K562 (cell line): ENCODE measurements around the gene CCND3. TPM values are rescaled to one million over a fixed set of nuclear protein-coding genes. Genes with fewer than 3 reads are reported as not detected.

Experiments used
- ESRRB ChIP-seq: fragments of 250-450 bp; sonication (Bioruptor Pico); IDR thresholded peaks from 2 replicates; pipeline ENCODE4 v1.5.0; 2020; ENCODE audit warnings: mild to moderate bottlenecking, moderate library complexity, borderline replicate concordance
- HDAC2 ChIP-seq: fragments of 450-650 bp; IDR thresholded peaks from 2 replicates; pipeline ENCODE4 v1.6.1; 2016; ENCODE audit warnings: mild to moderate bottlenecking
- HEY1 ChIP-seq: fragments of 250-450 bp; sonication (Bioruptor Pico); IDR thresholded peaks from 2 replicates; pipeline ENCODE4 v1.5.0; 2020; ENCODE audit warnings: mild to moderate bottlenecking, moderate library complexity, borderline replicate concordance
- MCM5 ChIP-seq: fragments of 450-650 bp; IDR thresholded peaks from 2 replicates; pipeline ENCODE4 v1.6.1; 2016; ENCODE audit warnings: low read depth
- NCOR1 ChIP-seq: fragments of 450-650 bp; IDR thresholded peaks from 2 replicates; pipeline ENCODE4 v1.6.1; 2016; ENCODE audit warnings: mild to moderate bottlenecking, moderate library complexity
- NEUROD1 ChIP-seq: fragments of 150-350 bp; IDR thresholded peaks from 2 replicates; pipeline ENCODE4 v1.6.1; 2014; ENCODE audit warnings: borderline replicate concordance, low read length, low read depth; ENCODE audit not compliant: partially characterized antibody
- RBM25 ChIP-seq: fragments of 200-400 bp; formaldehyde crosslinking; IDR thresholded peaks from 2 replicates; pipeline ENCODE4 v1.6.1; 2018; ENCODE audit warnings: low read length, low read depth, moderate library complexity; ENCODE audit not compliant: severe bottlenecking
- SMARCC2 ChIP-seq: fragments of 450-650 bp; IDR thresholded peaks from 2 replicates; pipeline ENCODE4 v1.6.1; 2017; ENCODE audit warnings: antibody characterized with exemption, moderate library complexity, mild to moderate bottlenecking, low read depth
- SMARCE1 ChIP-seq: fragments of 450-650 bp; IDR thresholded peaks from 2 replicates; pipeline ENCODE4 v1.7.1; 2016; ENCODE audit warnings: mild to moderate bottlenecking
- TCF7L2 ChIP-seq: fragments of 150-350 bp; IDR thresholded peaks from 2 replicates; pipeline ENCODE4 v1.6.1; 2016; ENCODE audit warnings: low read depth, mild to moderate bottlenecking, low read length, moderate library complexity
- TSC22D4 ChIP-seq: fragments of 450-650 bp; IDR thresholded peaks from 2 replicates; pipeline ENCODE4 v1.6.1; 2016; ENCODE audit warnings: missing genetic modification characterization, missing biosample characterization, control low read depth
- ZBTB17 ChIP-seq: fragments of 450-650 bp; formaldehyde crosslinking; IDR thresholded peaks from 2 replicates; pipeline ENCODE4 v1.4.0; 2020; ENCODE audit warnings: mild to moderate bottlenecking
- ZEB2 ChIP-seq: fragments of 450-650 bp; IDR thresholded peaks from 2 replicates; pipeline ENCODE4 v1.6.1; 2016
- ZNF668 ChIP-seq: fragments of 250-450 bp; sonication (Bioruptor Pico); IDR thresholded peaks from 2 replicates; pipeline ENCODE4 v1.8.0; 2022; ENCODE audit warnings: mild to moderate bottlenecking, inconsistent platforms
- ZZZ3 ChIP-seq: fragments of 450-650 bp; IDR thresholded peaks from 2 replicates; pipeline ENCODE4 v1.6.1; 2016; ENCODE audit warnings: antibody characterized with exemption, mild to moderate bottlenecking, moderate library complexity
- polyA plus RNA-seq, 8 experiments: library from polyadenylated mRNA; depleted of rRNA in 4 of 8; stranded (reverse) in 5 of 8; unstranded in 3 of 8; fragments of >200 nt; fragmentation: Nextera tagmentation in 2 of 8; fragmentation: Illumina TruSeq in 1 of 8; extraction: Ambion mirVana in 2 of 8; extraction: Trizol in 1 of 8; gene quantifications; 2 replicates each; pipeline versions ENCODE4 v1.2.1 to v1.2.3, GENCODE V29; 2011 to 2014; ENCODE audit warnings: inconsistent platforms in 1 of 8, missing spikeins in 1 of 8
- total RNA-seq, 7 experiments: library from RNA; depleted of rRNA in 6 of 7; stranded (reverse); fragments of >200 nt in 6 of 7; fragmentation: Illumina TruSeq in 2 of 7; extraction: Trizol in 2 of 7; gene quantifications; 2 replicates each; pipeline versions ENCODE4 v1.2.1 to v1.2.3, GENCODE V29; 2011 to 2021; ENCODE audit warnings: low replicate concordance in 1 of 7
- TF ChIP-seq, protein P1 (sequence below): IDR thresholded peaks from 2 replicates; pipeline ENCODE4 v1.6.1; 2011; ENCODE audit not compliant: insufficient read length; ENCODE audit errors: extremely low read depth
- TF ChIP-seq, protein P2 (sequence below): sonication (generic); formaldehyde crosslinking; IDR thresholded peaks from 2 replicates; pipeline ENCODE4 v1.8.1; 2023; ENCODE audit warnings: missing genetic modification reagents, mild to moderate bottlenecking, borderline replicate concordance
- TF ChIP-seq, protein P3 (sequence below): fragments of 250-450 bp; sonication (Bioruptor Pico); IDR thresholded peaks from 2 replicates; pipeline ENCODE4 v1.8.0; 2021; ENCODE audit warnings: mild to moderate bottlenecking, moderate library complexity
- TF ChIP-seq, protein P4 (sequence below), 3 experiments: fragments of 200-800 bp in 1 of 3; fragments of 250-450 bp in 1 of 3; fragments of 450-650 bp in 1 of 3; sonication (Bioruptor Pico) in 1 of 3; sonication (Bioruptor generic) in 1 of 3; formaldehyde crosslinking in 1 of 3; IDR thresholded peaks; 2 replicates each; pipeline versions ENCODE4 v1.6.1 to v1.8.0; 2016 to 2022; ENCODE audit warnings: mild to moderate bottlenecking in 2 of 3, missing genetic modification characterization in 2 of 3, missing compliant biosample characterization in 1 of 3, moderate library complexity in 1 of 3

The CCND3 gene
- total and polyA plus RNA-seq, 9 of the 15 experiments (the other 6 are each of a cell fraction or from before 2014, with no cell fraction given) = 21.5 to 204 (median 97.4) TPM

DNA sequence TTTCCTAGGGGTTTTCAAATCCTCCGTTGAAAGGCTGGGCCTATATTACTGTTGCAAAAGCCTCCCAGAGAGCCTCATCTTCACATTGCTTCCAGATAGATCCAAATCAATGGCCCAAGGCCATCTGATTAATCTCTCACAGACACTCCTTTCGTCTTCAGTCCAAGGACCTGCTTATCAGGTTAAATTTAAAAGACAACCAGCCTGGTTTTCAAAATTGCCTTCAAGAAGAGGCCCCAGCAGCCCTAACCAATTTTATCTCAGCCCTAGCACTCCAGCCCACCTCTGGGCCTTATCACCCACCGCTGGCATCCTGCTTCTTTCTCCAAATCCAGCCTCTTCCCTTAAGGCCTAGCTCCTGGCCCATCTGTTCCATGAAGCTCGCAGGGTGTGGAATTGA, 15.5 kb upstream of the CCND3 start (continued):
- TF ChIP-seq ESRRB (CRISPR knock-in tag) (no peak), ZBTB17 (no peak), HDAC2 (peak; percentile 82; the same call in 1 of the 2 replicates), MCM5 (no peak), ZZZ3 (no peak), TCF7L2 (no peak), TSC22D4 (tag) (no peak), ZEB2 (peak; percentile 75; the same call in 1 of the 2 replicates), SMARCC2 (peak; percentile 56; the same call in 1 of the 2 replicates), NCOR1 (peak; percentile 88), RBM25 (no peak), HEY1 (CRISPR knock-in tag) (no peak), NEUROD1 (no peak), SMARCE1 (peak; percentile 70; the same call in 1 of the 2 replicates), ZNF668 (CRISPR knock-in tag) (no peak)
- TF ChIP-seq, protein P1, sequence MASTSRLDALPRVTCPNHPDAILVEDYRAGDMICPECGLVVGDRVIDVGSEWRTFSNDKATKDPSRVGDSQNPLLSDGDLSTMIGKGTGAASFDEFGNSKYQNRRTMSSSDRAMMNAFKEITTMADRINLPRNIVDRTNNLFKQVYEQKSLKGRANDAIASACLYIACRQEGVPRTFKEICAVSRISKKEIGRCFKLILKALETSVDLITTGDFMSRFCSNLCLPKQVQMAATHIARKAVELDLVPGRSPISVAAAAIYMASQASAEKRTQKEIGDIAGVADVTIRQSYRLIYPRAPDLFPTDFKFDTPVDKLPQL = no peak
- TF ChIP-seq, protein P2, sequence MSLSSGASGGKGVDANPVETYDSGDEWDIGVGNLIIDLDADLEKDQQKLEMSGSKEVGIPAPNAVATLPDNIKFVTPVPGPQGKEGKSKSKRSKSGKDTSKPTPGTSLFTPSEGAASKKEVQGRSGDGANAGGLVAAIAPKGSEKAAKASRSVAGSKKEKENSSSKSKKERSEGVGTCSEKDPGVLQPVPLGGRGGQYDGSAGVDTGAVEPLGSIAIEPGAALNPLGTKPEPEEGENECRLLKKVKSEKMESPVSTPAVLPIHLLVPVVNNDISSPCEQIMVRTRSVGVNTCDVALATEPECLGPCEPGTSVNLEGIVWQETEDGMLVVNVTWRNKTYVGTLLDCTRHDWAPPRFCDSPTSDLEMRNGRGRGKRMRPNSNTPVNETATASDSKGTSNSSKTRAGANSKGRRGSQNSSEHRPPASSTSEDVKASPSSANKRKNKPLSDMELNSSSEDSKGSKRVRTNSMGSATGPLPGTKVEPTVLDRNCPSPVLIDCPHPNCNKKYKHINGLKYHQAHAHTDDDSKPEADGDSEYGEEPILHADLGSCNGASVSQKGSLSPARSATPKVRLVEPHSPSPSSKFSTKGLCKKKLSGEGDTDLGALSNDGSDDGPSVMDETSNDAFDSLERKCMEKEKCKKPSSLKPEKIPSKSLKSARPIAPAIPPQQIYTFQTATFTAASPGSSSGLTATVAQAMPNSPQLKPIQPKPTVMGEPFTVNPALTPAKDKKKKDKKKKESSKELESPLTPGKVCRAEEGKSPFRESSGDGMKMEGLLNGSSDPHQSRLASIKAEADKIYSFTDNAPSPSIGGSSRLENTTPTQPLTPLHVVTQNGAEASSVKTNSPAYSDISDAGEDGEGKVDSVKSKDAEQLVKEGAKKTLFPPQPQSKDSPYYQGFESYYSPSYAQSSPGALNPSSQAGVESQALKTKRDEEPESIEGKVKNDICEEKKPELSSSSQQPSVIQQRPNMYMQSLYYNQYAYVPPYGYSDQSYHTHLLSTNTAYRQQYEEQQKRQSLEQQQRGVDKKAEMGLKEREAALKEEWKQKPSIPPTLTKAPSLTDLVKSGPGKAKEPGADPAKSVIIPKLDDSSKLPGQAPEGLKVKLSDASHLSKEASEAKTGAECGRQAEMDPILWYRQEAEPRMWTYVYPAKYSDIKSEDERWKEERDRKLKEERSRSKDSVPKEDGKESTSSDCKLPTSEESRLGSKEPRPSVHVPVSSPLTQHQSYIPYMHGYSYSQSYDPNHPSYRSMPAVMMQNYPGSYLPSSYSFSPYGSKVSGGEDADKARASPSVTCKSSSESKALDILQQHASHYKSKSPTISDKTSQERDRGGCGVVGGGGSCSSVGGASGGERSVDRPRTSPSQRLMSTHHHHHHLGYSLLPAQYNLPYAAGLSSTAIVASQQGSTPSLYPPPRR (CRISPR knock-in tag) = no peak
- TF ChIP-seq, protein P3, sequence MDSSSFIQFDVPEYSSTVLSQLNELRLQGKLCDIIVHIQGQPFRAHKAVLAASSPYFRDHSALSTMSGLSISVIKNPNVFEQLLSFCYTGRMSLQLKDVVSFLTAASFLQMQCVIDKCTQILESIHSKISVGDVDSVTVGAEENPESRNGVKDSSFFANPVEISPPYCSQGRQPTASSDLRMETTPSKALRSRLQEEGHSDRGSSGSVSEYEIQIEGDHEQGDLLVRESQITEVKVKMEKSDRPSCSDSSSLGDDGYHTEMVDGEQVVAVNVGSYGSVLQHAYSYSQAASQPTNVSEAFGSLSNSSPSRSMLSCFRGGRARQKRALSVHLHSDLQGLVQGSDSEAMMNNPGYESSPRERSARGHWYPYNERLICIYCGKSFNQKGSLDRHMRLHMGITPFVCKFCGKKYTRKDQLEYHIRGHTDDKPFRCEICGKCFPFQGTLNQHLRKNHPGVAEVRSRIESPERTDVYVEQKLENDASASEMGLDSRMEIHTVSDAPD (CRISPR knock-in tag) = no peak
- TF ChIP-seq, protein P4, sequence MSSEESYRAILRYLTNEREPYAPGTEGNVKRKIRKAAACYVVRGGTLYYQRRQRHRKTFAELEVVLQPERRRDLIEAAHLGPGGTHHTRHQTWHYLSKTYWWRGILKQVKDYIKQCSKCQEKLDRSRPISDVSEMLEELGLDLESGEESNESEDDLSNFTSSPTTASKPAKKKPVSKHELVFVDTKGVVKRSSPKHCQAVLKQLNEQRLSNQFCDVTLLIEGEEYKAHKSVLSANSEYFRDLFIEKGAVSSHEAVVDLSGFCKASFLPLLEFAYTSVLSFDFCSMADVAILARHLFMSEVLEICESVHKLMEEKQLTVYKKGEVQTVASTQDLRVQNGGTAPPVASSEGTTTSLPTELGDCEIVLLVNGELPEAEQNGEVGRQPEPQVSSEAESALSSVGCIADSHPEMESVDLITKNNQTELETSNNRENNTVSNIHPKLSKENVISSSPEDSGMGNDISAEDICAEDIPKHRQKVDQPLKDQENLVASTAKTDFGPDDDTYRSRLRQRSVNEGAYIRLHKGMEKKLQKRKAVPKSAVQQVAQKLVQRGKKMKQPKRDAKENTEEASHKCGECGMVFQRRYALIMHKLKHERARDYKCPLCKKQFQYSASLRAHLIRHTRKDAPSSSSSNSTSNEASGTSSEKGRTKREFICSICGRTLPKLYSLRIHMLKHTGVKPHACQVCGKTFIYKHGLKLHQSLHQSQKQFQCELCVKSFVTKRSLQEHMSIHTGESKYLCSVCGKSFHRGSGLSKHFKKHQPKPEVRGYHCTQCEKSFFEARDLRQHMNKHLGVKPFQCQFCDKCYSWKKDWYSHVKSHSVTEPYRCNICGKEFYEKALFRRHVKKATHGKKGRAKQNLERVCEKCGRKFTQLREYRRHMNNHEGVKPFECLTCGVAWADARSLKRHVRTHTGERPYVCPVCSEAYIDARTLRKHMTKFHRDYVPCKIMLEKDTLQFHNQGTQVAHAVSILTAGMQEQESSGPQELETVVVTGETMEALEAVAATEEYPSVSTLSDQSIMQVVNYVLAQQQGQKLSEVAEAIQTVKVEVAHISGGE (CRISPR knock-in tag; IDR thresholded peaks at IDR 0.05) = no peak
